Fibroblast of lung (primary cell): ENCODE results near the gene TANC1.

Experiments
- EZH2 ChIP-seq: IDR thresholded peaks from 2 replicates; pipeline ENCODE4 v1.5.1; 2012; ENCODE audit warnings: low read length, control low read depth, mild to moderate bottlenecking; ENCODE audit errors: missing control alignments
- TF ChIP-seq, protein P1 (sequence below), 2 donors: IDR thresholded peaks in 1 of 2; conservative IDR thresholded peaks in 1 of 2; 1 replicate in 1 of 2; 2 replicates in 1 of 2; pipeline ENCODE4 v1.5.1; 2011 to 2012; ENCODE audit warnings: low read length in 2 of 2, control low read depth in 1 of 2, inconsistent platforms in 1 of 2, low read depth in 1 of 2, mild to moderate bottlenecking in 1 of 2

DNA sequence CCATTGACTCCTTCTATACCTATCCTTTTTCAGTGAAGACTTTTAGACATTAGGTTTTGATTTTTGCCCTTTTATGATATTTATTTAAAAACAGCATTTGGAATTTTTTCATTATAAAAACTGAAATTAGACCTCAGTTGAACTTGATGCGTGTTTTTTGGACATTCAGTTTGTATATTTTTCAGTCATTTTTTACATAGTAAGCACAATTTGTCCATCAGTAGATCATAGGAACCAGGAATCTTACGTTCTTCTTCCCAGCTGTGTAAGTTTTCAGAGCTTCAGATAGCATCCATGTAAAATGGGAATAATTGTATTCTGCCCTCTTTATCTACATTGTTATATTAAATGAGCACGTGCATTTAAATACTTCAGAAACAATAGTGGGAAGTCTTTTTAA is 208.9 kb downstream of the TANC1 start:
- TF ChIP-seq, protein P1, sequence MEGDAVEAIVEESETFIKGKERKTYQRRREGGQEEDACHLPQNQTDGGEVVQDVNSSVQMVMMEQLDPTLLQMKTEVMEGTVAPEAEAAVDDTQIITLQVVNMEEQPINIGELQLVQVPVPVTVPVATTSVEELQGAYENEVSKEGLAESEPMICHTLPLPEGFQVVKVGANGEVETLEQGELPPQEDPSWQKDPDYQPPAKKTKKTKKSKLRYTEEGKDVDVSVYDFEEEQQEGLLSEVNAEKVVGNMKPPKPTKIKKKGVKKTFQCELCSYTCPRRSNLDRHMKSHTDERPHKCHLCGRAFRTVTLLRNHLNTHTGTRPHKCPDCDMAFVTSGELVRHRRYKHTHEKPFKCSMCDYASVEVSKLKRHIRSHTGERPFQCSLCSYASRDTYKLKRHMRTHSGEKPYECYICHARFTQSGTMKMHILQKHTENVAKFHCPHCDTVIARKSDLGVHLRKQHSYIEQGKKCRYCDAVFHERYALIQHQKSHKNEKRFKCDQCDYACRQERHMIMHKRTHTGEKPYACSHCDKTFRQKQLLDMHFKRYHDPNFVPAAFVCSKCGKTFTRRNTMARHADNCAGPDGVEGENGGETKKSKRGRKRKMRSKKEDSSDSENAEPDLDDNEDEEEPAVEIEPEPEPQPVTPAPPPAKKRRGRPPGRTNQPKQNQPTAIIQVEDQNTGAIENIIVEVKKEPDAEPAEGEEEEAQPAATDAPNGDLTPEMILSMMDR (conservative IDR thresholded peaks at IDR 0.05 in 1 of 2, IDR thresholded peaks at IDR 0.05 in 1 of 2; ENCODE audit: low read depth in 1 of 2, low read length in 2 of 2), result no peak
- TF ChIP-seq EZH2, result no peak
